ENCODE results near the gene RFT1.

Gene RFT1

GRCh38 chr3:53164911-53165310 is 34.7 kb upstream of the RFT1 start:
- no peak overlapping the region for H3K4me3 ChIP-seq (ENCODE audit: low read length)
- DNase-seq (ENCODE audit: low read depth, low spot score): no peak

- no peak overlapping the region for H3K4me3 ChIP-seq (ENCODE audit: low read length)
- DNase-seq (ENCODE audit: low read depth, low spot score): no peak
Observed at GRCh38 chr3:53163444-53164387, 33.5 kb upstream of the RFT1 start.

- no peak for DNase-seq (ENCODE audit: low read depth, low spot score)
- H3K4me3 ChIP-seq (ENCODE audit: low read length): no peak overlapping the region
Observed at GRCh38 chr3:53162672-53163443, 32.6 kb upstream of the RFT1 start.

- peak overlapping the region; percentile 71 for H3K4me3 ChIP-seq (ENCODE audit: low read length)
- no peak for DNase-seq (ENCODE audit: low read depth, low spot score)
Observed at GRCh38 chr3:53161820-53162671, 31.8 kb upstream of the RFT1 start.

GRCh38 chr3:53161450-53161819 is 31.2 kb upstream of the RFT1 start:
- no peak for DNase-seq (ENCODE audit: low read depth, low spot score)
- peak overlapping the region; percentile 71 for H3K4me3 ChIP-seq (ENCODE audit: low read length)

GRCh38 chr3:53160660-53161449 is 30.6 kb upstream of the RFT1 start, which contains the start of gene PRKCD:
TSS of gene PRKCD (plus strand) at chr3:53161209. CDS start at chr3:53178423, 17,214 bp downstream.
- peak within 1 kb of the TSS; percentile 71 for H3K4me3 ChIP-seq (ENCODE audit: low read length)
- DNase-seq (ENCODE audit: low read depth, low spot score): peak; percentile 42

GRCh38 chr3:53160061-53160659 is 29.9 kb upstream of the RFT1 start:
- no peak for DNase-seq (ENCODE audit: low read depth, low spot score)
- peak overlapping the region; percentile 71 for H3K4me3 ChIP-seq (ENCODE audit: low read length)

GRCh38 chr3:53159156-53160060 is 29.2 kb upstream of the RFT1 start:
- no peak overlapping the region for H3K4me3 ChIP-seq (ENCODE audit: low read length)
- DNase-seq (ENCODE audit: low read depth, low spot score): no peak

GRCh38 chr3:53158765-53159155 is 28.5 kb upstream of the RFT1 start:
- no peak overlapping the region for H3K4me3 ChIP-seq (ENCODE audit: low read length)
- DNase-seq (ENCODE audit: low read depth, low spot score): no peak

GRCh38 chr3:53157974-53158580 is 27.8 kb upstream of the RFT1 start:
- H3K4me3 ChIP-seq (ENCODE audit: low read length): no peak overlapping the region
- DNase-seq (ENCODE audit: low read depth, low spot score): no peak

GRCh38 chr3:53156368-53156834 is 26.2 kb upstream of the RFT1 start:
- no peak overlapping the region for H3K4me3 ChIP-seq (ENCODE audit: low read length)
- DNase-seq (ENCODE audit: low read depth, low spot score): no peak

- H3K4me3 ChIP-seq (ENCODE audit: low read length): no peak overlapping the region
- DNase-seq (ENCODE audit: low read depth, low spot score): no peak
Observed at GRCh38 chr3:53155760-53156159, 25.5 kb upstream of the RFT1 start.

- DNase-seq (ENCODE audit: low read depth, low spot score): no peak
- H3K4me3 ChIP-seq (ENCODE audit: low read length): no peak overlapping the region
Observed at GRCh38 chr3:53154881-53155285, 24.6 kb upstream of the RFT1 start.

- no peak for DNase-seq (ENCODE audit: low read depth, low spot score)
- H3K4me3 ChIP-seq (ENCODE audit: low read length): no peak overlapping the region
Observed at GRCh38 chr3:53153980-53154379, 23.7 kb upstream of the RFT1 start.

- DNase-seq (ENCODE audit: low read depth, low spot score): no peak
Observed at GRCh38 chr3:53153264-53153823, 23.1 kb upstream of the RFT1 start.

GRCh38 chr3:53151870-53152660 is 21.8 kb upstream of the RFT1 start:
- DNase-seq (ENCODE audit: low read depth, low spot score): no peak
- no peak overlapping the region for H3K4me3 ChIP-seq (ENCODE audit: low read length)

More at GRCh38 chr3:53153264-53153823, 23.1 kb upstream of the RFT1 start:
- no peak overlapping the region for H3K4me3 ChIP-seq (ENCODE audit: low read length)

Data from Jurkat, Clone E6-1 (cell line).